Neural crest cell (in vitro differentiated cells): ENCODE results near the gene DNAJC27. TPM values are rescaled to one million over a fixed set of nuclear protein-coding genes. Genes with fewer than 3 reads are reported as not detected.

Experiments used
- DNase-seq: peaks from one replicate; pipeline ENCODE4 v3.0.0; 2021; ENCODE audit warnings: low read depth, mixed read lengths, low spot score
- H3K27ac Mint-ChIP-seq: one replicate; pipeline ENCODE4 v1.8.0; 2021; ENCODE audit warnings: mild to moderate bottlenecking, mixed read lengths; ENCODE audit not compliant: unreplicated experiment
- H3K27me3 Mint-ChIP-seq: 2 replicates; pipeline ENCODE4 v1.8.0; 2021; ENCODE audit warnings: low read depth, mild to moderate bottlenecking, mixed read lengths
- H3K36me3 Mint-ChIP-seq: 2 replicates; pipeline ENCODE4 v1.8.0; 2021; ENCODE audit warnings: low read depth, mild to moderate bottlenecking, mixed read lengths
- H3K4me1 Mint-ChIP-seq: 2 replicates; pipeline ENCODE4 v1.8.0; 2021; ENCODE audit warnings: mixed read lengths
- H3K4me3 Mint-ChIP-seq: one replicate; pipeline ENCODE4 v1.8.0; 2021; ENCODE audit warnings: mild to moderate bottlenecking, mixed read lengths
- H3K9me3 Mint-ChIP-seq: 2 replicates; pipeline ENCODE4 v1.8.0; 2021; ENCODE audit warnings: mixed read lengths
- total RNA-seq: library from RNA; stranded (reverse); gene quantifications from 2 replicates; pipeline ENCODE4 v1.2.1, GENCODE V29; 2021
- TF ChIP-seq, protein P1 (sequence below): fragments of 200-600 bp; sonication (generic); conservative IDR thresholded peaks from 2 replicates; pipeline ENCODE4 v1.5.0; 2021; ENCODE audit warnings: antibody characterized with exemption, mild to moderate bottlenecking

Gene DNAJC27
- total RNA-seq, 1 donor from 2014 or later: 8.1 TPM

GRCh38 chr2:24935145-24935544 is 36.6 kb downstream of the DNAJC27 start:
- Mint-ChIP-seq H3K36me3 (no peaks in the 10 kb centered on the region), H3K4me3 (no peak overlapping the region), H3K27ac (no peak overlapping the region), H3K4me1 (peaks cover 5% of the 10 kb centered on the region), H3K9me3 (no peaks in the 10 kb centered on the region), H3K27me3 (no peaks in the 10 kb centered on the region)
- no peak for DNase-seq
- TF ChIP-seq, protein P1, sequence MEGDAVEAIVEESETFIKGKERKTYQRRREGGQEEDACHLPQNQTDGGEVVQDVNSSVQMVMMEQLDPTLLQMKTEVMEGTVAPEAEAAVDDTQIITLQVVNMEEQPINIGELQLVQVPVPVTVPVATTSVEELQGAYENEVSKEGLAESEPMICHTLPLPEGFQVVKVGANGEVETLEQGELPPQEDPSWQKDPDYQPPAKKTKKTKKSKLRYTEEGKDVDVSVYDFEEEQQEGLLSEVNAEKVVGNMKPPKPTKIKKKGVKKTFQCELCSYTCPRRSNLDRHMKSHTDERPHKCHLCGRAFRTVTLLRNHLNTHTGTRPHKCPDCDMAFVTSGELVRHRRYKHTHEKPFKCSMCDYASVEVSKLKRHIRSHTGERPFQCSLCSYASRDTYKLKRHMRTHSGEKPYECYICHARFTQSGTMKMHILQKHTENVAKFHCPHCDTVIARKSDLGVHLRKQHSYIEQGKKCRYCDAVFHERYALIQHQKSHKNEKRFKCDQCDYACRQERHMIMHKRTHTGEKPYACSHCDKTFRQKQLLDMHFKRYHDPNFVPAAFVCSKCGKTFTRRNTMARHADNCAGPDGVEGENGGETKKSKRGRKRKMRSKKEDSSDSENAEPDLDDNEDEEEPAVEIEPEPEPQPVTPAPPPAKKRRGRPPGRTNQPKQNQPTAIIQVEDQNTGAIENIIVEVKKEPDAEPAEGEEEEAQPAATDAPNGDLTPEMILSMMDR: no peak

- no peak for DNase-seq
- H3K4me3 Mint-ChIP-seq: no peak overlapping the region
- no peaks in the 10 kb centered on the region for H3K36me3 Mint-ChIP-seq
- no peaks in the 10 kb centered on the region for H3K9me3 Mint-ChIP-seq
- H3K27ac Mint-ChIP-seq: no peak overlapping the region
- H3K27me3 Mint-ChIP-seq: no peaks in the 10 kb centered on the region
- TF ChIP-seq, protein P1: no peak
- peaks cover 5% of the 10 kb centered on the region for H3K4me1 Mint-ChIP-seq
Measured at GRCh38 chr2:24932715-24933114, 39.0 kb downstream of the DNAJC27 start.

GRCh38 chr2:24930768-24931167 is 41.0 kb downstream of the DNAJC27 start:
- H3K9me3 Mint-ChIP-seq: no peaks in the 10 kb centered on the region
- no peaks in the 10 kb centered on the region for H3K27me3 Mint-ChIP-seq
- H3K4me1 Mint-ChIP-seq: peaks cover 14% of the 10 kb centered on the region
- H3K27ac Mint-ChIP-seq: no peak overlapping the region
- TF ChIP-seq, protein P1: no peak
- no peaks in the 10 kb centered on the region for H3K36me3 Mint-ChIP-seq
- DNase-seq: no peak
- H3K4me3 Mint-ChIP-seq: no peak overlapping the region

- no peaks in the 10 kb centered on the region for H3K36me3 Mint-ChIP-seq
- TF ChIP-seq, protein P1: no peak
- H3K27me3 Mint-ChIP-seq: no peaks in the 10 kb centered on the region
- H3K9me3 Mint-ChIP-seq: no peaks in the 10 kb centered on the region
- H3K4me1 Mint-ChIP-seq: peaks cover 14% of the 10 kb centered on the region
- DNase-seq: no peak
- no peak overlapping the region for H3K27ac Mint-ChIP-seq
- H3K4me3 Mint-ChIP-seq: no peak overlapping the region
Measured at GRCh38 chr2:24929230-24929629, 42.5 kb downstream of the DNAJC27 start.

DNA sequence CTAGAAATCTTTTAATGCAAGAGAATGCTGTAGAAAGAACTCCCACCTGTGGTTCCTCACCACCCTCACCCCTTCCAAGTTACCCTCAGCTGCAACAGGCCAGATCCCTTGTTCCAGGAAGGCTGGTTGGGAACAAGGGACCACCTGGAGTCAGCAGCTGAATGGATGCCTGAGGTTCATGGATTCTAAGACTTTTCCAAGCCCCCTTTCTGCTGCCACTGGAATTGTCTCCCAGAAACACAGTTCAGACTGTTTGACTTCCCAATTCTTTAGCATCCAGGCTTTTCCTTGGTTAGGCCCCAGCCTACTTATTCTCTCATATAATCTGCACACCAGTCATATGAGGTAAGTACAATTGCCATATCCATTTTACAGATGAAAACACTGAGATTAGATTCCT is 43.7 kb downstream of the DNAJC27 start:
- H3K36me3 Mint-ChIP-seq: no peaks in the 10 kb centered on the region
- DNase-seq: no peak
- H3K27ac Mint-ChIP-seq: no peak overlapping the region
- H3K27me3 Mint-ChIP-seq: no peaks in the 10 kb centered on the region
- TF ChIP-seq, protein P1: no peak
- peaks cover 19% of the 10 kb centered on the region for H3K4me1 Mint-ChIP-seq
- no peaks in the 10 kb centered on the region for H3K9me3 Mint-ChIP-seq
- no peak overlapping the region for H3K4me3 Mint-ChIP-seq
